Muscle layer of duodenum (tissue), 2 donors: Measurements from ENCODE around the gene FAM114A1.

Experiments
- H3K27ac ChIP-seq: one replicate; pipeline ENCODE4 v1.7.0; 2013; ENCODE audit warnings: mild to moderate bottlenecking, low read length
- H3K27me3 ChIP-seq: one replicate; pipeline ENCODE4 v1.7.0; 2013; ENCODE audit warnings: low read depth, mild to moderate bottlenecking, control low read depth, low read length
- H3K36me3 ChIP-seq, 2 donors: one replicate each; pipeline ENCODE4 v1.7.0; 2013; ENCODE audit warnings: low read length in 2 of 2, control low read depth in 1 of 2, mild to moderate bottlenecking in 1 of 2; ENCODE audit not compliant: insufficient read depth in 2 of 2, control insufficient read depth in 1 of 2
- H3K4me1 ChIP-seq, 2 donors: one replicate each; pipeline ENCODE4 v1.7.0; 2013; ENCODE audit warnings: low read length in 2 of 2, mild to moderate bottlenecking in 2 of 2, control low read depth in 1 of 2, moderate library complexity in 1 of 2; ENCODE audit not compliant: insufficient read depth in 2 of 2, control insufficient read depth in 1 of 2
- H3K4me3 ChIP-seq, 2 donors: one replicate each; pipeline ENCODE4 v1.7.0; 2013; ENCODE audit warnings: low read length in 2 of 2, low read depth in 1 of 2, mild to moderate bottlenecking in 1 of 2
- H3K9me3 ChIP-seq, 2 donors: one replicate each; pipeline ENCODE4 v1.7.0; 2013; ENCODE audit warnings: low read length in 2 of 2, control low read depth in 1 of 2, mild to moderate bottlenecking in 1 of 2; ENCODE audit not compliant: control insufficient read depth in 1 of 2
- donor health status: healthy.

Gene FAM114A1

DNA sequence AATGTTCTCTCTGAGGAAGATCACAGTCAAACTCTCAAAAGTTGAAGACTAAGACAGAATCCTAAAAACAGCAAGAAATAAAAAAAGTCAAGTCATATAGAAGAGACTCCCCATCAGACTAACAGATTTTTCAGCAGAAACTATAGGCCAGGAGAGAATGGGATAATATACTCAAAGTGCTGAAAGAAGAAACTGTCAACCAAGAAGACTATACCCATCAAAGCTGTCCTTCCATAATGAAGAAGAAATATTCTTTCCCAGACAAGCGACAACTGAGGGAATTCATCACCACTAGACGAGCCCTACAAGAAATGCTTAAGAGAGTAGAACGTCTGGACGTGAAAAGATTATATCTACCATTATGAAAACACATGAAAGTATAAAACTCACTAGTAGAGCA, 33.0 kb upstream of the FAM114A1 start:
- Histone ChIP-seq H3K4me3 (no peak overlapping the region), H3K9me3 (peaks cover 0 to 4% of the 10 kb centered on the region in 2 donors), H3K36me3 (no peaks in the 10 kb centered on the region), H3K4me1 (no peaks in the 10 kb centered on the region), H3K27ac (no peak overlapping the region), H3K27me3 (no peaks in the 10 kb centered on the region)

DNA sequence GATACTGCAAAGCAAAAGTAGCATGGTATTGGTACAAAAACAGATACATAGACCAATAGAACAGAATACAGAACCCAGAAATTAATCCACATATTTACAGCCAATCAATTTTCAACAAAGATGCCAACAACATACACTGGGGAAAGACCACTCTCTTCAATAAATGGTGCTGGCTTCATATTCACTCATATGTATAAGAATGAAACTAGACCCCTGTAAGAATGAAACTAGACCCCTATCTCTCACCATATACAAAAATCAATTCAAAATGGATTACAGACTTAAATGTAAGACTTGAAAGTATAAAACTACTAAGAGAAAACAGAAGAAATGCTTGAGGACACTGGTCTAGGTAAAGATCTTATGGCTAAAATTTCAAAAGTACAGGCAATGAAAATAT, 30.3 kb upstream of the FAM114A1 start:
- no peaks in the 10 kb centered on the region for H3K27me3 ChIP-seq
- no peak overlapping the region for H3K27ac ChIP-seq
- no peaks in the 10 kb centered on the region for H3K36me3 ChIP-seq
- H3K9me3 ChIP-seq = peaks cover 0 to 4% of the 10 kb centered on the region in 2 donors
- no peaks in the 10 kb centered on the region for H3K4me1 ChIP-seq
- H3K4me3 ChIP-seq = no peak overlapping the region

DNA sequence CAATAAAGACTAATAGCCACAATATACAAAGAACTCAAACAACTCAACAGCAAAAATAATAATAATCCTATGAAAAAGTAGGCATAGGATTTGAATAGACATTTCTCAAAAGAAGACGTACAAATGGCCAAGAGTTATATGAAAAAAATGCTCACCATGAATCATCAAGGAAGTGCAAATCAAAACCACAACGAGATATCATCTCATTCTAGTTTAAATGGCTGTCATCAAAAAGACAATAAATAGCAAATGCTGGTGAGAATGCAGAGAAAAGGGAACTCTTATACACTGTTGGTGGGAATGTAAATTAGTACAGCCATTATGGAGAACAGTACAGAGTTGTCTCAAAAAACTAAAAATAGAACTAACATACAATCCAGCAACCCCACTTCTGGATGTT, 29.8 kb upstream of the FAM114A1 start:
- Histone ChIP-seq H3K27me3 (no peaks in the 10 kb centered on the region), H3K36me3 (no peaks in the 10 kb centered on the region), H3K9me3 (peaks cover 0 to 4% of the 10 kb centered on the region in 2 donors), H3K4me1 (no peaks in the 10 kb centered on the region), H3K27ac (no peak overlapping the region), H3K4me3 (no peak overlapping the region)

DNA sequence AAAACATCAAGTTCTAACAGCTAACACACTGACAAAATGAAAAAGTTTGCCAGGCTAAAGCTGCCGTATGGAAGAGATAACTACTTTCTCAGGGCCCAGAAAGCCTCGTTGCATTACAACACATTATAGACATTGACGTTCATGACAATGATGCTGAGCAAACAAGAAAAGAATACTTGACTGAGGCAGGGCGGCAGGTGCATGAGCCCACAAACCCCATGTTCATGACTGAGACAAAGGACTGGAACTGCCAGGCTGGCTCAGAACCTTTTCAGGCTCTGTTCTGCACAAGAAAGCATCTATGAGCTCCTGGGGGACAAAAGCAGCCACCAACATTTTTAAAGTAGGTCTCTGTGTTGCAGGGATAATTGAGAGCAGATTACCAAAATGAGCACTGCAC, 24.6 kb upstream of the FAM114A1 start:
- no peak overlapping the region for H3K4me3 ChIP-seq
- no peaks in the 10 kb centered on the region for H3K27me3 ChIP-seq
- H3K9me3 ChIP-seq = no peaks in the 10 kb centered on the region
- no peak overlapping the region for H3K27ac ChIP-seq
- H3K4me1 ChIP-seq = no peaks in the 10 kb centered on the region
- H3K36me3 ChIP-seq = no peaks in the 10 kb centered on the region

DNA sequence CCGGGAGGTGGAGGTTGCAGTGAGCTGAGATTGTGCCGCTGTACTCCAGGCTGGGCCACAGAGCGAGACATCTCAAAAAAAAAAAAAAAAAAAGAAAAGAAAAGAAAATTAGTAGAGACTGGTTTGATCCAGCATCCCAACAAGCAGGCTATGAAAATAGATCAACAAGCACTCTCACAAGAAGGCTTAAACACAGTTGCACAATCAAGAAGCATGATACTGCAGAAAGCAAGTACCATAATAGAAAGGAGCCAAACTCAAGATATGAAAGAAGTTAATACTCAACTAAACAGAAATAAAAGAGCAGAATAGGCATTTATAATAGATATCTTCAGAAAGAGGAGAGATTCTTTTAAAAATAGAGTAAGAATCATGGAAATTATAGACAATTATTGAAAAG, 21.6 kb upstream of the FAM114A1 start:
- Histone ChIP-seq H3K27me3 (no peaks in the 10 kb centered on the region), H3K27ac (no peak overlapping the region), H3K36me3 (no peaks in the 10 kb centered on the region), H3K9me3 (no peaks in the 10 kb centered on the region), H3K4me3 (no peak overlapping the region), H3K4me1 (no peaks in the 10 kb centered on the region)

DNA sequence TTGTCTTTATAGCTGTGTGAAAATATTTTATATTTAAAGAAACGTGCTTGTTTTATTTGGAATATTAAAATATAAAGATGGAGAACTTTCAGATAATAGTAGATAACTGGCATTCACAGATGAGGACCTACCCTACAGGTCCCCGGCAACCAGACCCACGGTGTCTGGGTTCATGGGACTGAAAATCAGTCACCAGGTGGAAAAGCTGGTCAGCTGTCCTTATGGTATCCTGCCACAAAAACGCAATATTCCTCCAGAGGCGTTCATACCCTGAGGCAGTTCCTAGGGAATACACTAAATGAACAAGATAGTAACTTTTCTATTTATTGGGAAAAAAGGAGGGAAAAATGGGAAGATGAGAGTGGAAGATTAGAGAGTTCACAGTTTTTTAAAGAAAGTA, 12.1 kb upstream of the FAM114A1 start:
- Histone ChIP-seq H3K4me3 (peak overlapping the region in 1 of 2 donors; percentile 64), H3K4me1 (no peaks in the 10 kb centered on the region), H3K27ac (peak overlapping the region; percentile 78), H3K27me3 (no peaks in the 10 kb centered on the region), H3K9me3 (no peaks in the 10 kb centered on the region), H3K36me3 (no peaks in the 10 kb centered on the region)

DNA sequence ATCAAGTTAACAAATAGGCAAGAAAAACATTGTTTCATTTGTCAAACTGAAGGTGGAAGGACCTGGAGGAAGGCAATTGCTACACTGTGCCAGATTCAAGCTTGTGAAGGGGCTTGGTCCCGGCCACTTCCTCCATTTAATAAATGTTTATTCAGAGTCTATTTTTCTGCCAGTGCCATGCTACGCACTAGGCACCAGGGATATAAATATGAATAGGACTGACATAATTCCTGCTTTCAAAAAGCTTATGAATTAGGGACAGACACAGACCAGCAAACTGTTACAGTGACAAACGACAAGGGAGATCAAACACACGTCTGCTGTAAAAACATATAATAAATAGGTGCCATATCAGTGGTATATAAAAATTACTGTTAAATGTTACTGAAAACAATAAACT, 11.6 kb upstream of the FAM114A1 start:
- Histone ChIP-seq H3K4me1 (no peaks in the 10 kb centered on the region), H3K4me3 (peak overlapping the region; percentile 41 to 64), H3K27me3 (no peaks in the 10 kb centered on the region), H3K27ac (peak overlapping the region; percentile 78), H3K9me3 (no peaks in the 10 kb centered on the region), H3K36me3 (no peaks in the 10 kb centered on the region)

DNA sequence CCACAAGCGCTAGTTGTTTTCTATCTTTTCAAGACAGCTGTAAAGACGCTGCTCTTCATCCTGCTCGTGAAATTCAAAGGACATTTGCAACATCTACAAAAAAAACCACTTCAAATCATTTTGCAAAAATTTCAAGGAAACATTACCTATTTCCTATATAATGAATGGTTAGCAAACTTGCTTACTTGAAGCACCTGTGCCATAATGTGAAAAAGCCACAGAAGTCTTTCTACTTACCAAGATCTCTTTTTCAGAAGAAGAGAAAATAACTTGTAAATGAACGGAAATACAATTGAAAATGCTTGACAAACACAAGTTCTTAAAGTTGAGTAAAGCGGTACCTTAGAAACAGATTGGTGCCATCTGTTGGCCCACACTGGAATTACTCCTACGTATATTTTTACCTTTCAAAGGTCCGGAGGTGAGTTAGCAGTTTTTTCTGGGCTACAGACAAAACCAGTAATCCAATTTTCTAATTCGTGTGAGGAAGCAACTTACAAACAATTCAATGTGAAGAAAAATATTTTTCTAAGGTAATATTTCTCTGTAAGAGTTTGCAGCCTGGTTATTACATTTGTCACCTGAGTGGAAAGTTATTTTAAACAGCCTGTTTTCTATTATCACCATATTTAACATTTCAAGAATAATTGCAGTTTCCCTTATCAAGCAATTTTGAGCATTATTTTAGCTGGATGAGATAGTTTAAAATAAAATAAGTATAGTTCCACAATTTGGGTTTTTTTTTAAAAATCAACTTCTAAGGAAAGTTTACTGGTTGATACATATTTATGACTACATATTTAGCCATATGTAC, 10.9 kb upstream of the FAM114A1 start, which contains the start of gene TLR6:
Gene TLR6, minus strand, starts transcription at position 294 of the 814 bp plus-strand sequence. CDS start 27,344 bp downstream, outside the sequence.
- Histone ChIP-seq H3K4me3 (peak within 1 kb of the TSS; percentile 41 to 64), H3K9me3 (no peaks in the 10 kb centered on the region), H3K27ac (peak within 1 kb of the TSS; percentile 78), H3K36me3 (no peaks in the 10 kb centered on the region), H3K4me1 (no peaks in the 10 kb centered on the region), H3K27me3 (no peaks in the 10 kb centered on the region)

DNA sequence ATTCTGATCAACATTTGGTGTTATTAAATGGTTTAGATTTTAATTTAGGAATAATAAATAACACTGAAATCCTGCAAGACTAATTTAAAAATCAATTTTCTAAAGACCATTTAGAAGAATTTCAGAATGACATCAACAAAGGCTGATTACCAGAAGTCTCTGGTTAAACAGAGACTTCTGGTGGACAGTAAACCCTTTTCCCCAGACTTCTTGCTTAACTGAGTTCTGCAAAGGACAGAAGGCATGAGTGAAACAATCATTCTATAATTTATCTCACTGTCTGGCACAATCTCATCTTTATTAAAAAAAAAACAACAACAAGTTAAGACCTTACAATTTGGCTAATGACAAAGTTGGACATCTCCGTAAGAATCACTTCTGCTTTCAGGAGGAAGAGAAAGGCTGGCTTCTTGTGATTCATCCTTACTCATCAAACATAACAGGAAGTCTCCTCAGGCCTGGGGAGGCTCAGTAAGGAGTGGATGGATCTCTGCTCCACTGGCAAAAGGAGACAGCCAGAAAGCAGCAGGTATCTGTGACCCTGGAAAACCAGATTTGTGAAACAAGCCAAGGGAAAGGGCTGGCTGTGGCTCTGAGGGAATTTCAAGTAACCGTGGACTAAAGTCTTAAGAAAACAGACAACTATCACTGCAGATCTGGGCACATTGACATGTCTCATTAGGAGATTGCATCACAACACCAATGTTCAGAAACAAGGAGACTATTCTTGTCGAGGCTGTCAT, 10.1 kb upstream of the FAM114A1 start:
- H3K4me3 ChIP-seq = no peak overlapping the region
- H3K4me1 ChIP-seq = no peaks in the 10 kb centered on the region
- no peaks in the 10 kb centered on the region for H3K27me3 ChIP-seq
- H3K27ac ChIP-seq = peak overlapping the region; percentile 78
- no peaks in the 10 kb centered on the region for H3K9me3 ChIP-seq
- no peaks in the 10 kb centered on the region for H3K36me3 ChIP-seq

DNA sequence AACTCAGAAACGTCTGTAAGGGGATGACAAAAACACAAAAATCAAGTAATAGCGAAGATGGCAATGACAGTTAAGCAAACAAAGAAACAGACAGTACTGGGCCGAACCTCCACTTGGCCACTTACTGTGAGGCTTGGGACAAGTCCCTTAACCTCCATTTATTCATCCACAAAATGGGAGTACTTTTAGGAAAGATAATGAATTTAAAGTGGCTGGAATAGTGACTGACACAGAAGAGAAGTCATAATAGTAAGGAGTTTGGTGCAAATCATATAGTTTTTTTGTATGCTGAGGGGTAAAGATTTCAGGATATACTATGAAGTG, 9.5 kb upstream of the FAM114A1 start:
- no peaks in the 10 kb centered on the region for H3K36me3 ChIP-seq
- H3K9me3 ChIP-seq = no peaks in the 10 kb centered on the region
- H3K27me3 ChIP-seq = no peaks in the 10 kb centered on the region
- H3K27ac ChIP-seq = peak overlapping the region; percentile 78
- no peak overlapping the region for H3K4me3 ChIP-seq
- no peaks in the 10 kb centered on the region for H3K4me1 ChIP-seq

DNA sequence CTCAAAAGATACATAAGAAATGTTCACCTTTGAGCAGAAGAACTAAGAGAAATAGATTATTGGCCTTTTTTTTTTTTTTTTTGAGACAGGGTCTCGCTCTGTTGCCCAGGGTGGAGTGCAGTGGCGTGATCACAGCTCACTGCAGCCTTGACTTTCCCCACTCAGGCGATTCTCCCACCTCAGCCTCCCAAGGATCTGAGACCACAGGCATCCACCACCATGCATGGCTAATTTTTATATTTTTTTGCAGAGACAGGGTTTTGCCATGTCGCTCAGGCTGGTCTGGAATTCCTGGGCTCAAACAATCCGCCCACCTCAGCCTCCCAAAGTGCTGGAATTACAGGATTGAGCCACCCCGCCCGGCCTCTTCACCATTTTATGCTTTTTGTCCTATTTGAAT, 8.1 kb upstream of the FAM114A1 start:
- Histone ChIP-seq H3K4me1 (no peaks in the 10 kb centered on the region), H3K9me3 (no peaks in the 10 kb centered on the region), H3K4me3 (no peak overlapping the region), H3K27me3 (no peaks in the 10 kb centered on the region), H3K27ac (no peak overlapping the region), H3K36me3 (no peaks in the 10 kb centered on the region)
